GM19467 (cell line): Measurements from ENCODE around the gene TIPRL.
"Not testable (repeated sequence)": the region's sequence is repeated elsewhere in the genome, so short reads cannot be mapped to it uniquely, and the experiment has no call there.

ENCODE experiments used
- ATAC-seq: cut with Tn5 transposase; IDR thresholded peaks from one replicate; pipeline ENCODE4 v1.9.1; 2021; ENCODE audit warnings: mild to moderate bottlenecking, moderate library complexity; ENCODE audit not compliant: unreplicated experiment

The TIPRL gene

DNA sequence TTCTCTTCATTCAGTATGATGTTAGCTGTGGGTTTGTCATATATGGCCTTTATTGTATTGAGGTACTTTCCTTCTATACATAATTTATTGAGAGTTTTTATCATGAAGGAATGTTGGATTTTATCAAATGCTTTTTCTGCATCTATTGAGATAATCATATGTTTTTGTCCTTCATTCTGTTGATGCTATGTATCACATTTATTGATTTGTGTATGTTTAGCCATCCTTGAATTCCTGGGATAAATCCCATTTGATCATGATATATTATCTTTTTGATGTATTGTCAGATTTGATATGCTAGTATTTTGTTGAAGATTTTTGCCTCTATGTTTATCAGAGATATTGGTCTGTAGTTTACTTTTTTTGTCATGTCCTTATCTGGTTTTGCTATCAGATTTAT, 21.1 kb upstream of the TIPRL start:
- no peak for ATAC-seq

GRCh38 chr1:168159251-168159650, 19.5 kb upstream of the TIPRL start:
- no peak for ATAC-seq

DNA sequence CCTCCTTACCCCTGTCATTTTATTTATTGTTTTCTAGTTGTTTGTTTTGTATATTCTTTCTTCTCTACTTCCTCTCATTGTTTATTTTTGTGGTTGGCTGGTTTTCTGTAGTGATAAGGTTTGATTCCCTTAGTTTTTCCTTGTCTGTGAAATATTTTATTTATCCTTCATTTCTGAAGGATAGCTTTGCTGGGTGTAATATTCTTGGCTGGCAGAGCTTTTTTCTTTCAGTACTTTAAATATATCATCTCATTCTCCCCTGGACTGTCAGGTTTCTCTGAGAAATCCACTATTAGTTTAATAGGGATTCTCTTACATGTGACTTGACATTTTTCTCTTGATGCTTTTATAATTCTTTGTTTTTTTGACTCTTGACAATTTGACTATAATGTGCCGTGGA, 18.8 kb upstream of the TIPRL start:
- no peak for ATAC-seq

DNA sequence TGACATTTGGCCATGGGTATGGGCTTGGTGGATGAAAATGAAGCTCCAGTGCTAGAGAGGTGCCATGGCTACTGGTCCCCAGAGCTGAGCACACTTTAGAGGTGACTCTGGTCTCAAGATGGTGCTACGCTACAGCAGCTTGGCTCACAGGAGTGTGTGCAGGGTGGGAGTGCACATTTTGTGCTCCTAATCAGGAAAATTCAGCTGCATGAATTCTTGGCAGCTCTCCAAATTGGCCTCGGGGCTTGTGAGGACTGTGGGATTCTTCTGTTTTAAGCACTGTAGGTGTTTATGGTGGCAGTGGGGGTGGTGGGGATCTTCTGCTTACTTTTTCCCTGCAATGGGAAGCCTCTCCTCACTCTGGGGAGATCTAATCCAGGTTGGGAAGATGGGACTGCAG, 17.3 kb upstream of the TIPRL start:
- no peak for ATAC-seq

DNA sequence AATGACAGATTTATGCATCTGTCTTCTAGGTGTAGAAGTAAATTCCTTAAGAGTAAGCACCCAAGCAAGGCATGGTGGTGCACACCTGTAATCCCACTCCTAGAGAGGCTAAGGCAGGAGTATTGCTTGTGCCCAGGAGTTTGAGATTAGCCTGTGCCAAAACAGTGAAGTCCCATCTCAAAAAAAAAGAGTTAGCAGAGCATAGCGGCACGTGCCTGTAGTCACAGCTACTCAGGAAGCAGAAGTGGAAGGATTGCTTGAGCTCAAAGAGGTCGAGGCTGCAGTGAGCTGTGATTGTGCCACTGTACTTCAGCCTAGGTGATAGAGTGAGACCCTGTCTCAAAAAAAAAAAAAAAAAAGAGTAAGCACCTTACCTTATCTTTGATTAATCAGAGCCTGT, 15.1 kb upstream of the TIPRL start:
- ATAC-seq = no peak

GRCh38 chr1:168164771-168165170, 14.0 kb upstream of the TIPRL start:
- ATAC-seq = no peak

DNA sequence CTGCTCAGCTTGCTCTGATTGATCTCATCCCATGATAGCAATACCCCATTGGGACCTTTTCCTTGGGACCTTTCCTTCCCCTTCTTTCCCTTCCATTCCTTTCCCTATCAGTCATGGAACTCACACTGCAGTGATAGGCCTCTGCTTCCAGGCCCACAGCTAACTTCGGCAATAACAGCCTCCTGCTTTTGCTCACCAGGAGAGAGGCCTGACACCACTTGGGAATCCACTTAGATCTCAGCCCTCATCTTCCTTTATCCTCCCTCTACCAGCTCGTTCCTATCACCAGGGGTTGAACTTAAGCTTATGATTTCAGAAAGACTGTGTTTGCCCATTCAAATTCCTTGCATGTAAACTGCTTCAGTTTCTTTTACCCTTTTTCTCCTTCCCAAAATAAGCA, 11.0 kb upstream of the TIPRL start:
- ATAC-seq = no peak

DNA sequence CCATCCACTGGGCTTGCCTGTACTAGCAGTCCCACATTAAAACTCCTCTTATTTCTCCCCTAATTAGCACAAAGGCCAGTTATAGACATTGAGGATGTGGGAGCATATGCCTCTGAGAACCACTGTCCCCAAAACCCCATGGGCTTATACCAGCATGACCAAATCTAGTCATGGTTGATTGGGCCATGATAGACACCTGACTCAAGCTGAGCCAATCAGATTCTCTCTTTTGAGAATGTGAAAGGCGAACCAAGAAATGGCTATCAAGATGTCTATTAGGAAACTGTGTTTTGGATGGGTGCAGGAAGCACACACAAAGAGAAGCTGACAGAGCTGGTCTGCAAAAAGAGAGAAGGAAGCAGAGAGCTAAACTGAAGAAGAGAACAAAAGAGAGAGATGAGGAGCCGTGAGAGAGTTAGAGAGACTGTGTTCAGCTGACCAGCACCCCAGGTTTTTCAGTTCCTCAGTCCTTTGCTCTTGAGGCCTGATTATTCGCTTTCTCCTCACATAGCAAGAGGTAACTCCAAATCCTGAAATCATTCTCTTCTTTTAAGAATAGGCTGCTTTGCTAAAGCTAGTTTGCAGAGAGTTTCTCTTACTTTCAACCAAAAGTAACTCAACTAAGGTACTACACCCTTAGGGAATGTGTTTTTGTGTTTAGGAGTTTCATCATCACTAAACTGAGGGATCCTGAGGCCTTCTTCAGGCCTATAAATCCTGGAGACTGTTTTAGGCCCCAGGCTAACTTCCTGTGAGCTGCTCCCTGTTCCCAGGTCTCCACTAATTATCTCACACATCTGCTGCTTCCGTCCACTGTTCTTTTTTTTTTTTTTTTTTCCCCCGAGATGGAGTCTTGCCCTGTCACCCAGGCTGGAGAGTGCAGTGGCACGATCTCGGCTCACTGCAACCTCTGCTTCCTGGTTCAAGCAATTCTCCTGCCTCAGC, 7.9 kb upstream of the TIPRL start:
- no peak for ATAC-seq

- ATAC-seq = no peak
These were observed 6.4 kb upstream of the TIPRL start for GRCh38 chr1:168172250-168172915.

- no peak for ATAC-seq
These were observed 530 bp upstream of the TIPRL start for GRCh38 chr1:168178227-168178637.

GRCh38 chr1:168179438-168180147, 831 bp downstream of the TIPRL start:
- ATAC-seq = no peak

GRCh38 chr1:168180148-168180524, 1.4 kb downstream of the TIPRL start:
- no peak for ATAC-seq

DNA sequence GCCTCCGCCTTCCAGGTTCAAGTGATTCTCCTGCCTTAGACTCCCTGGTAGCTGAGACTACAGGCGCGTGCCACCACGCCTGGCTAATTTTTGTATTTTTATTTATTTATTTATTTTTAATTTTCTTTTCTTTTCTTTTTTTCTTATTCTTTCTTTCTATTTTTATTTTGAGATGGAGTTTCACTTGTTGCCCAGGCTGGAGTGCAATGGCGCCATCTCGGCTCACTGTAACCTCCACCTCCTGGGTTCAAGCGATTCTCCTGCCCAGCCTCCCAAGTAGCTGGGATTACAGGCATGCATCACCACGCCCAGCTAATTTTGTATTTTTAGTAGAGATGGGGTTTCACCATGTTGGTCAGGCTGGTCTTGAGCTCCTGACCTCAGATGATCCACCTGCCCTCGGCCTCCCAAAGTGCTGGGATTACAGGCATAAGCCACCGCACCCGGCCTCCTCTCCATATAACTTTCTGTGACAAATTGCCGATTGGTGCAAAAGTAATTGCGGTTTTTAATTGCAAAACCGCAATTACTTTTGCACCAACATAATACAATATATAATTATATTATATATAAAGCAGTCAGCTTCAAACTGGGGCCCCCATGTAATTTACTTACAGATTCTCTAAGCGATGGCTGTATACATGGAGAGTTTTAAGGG, 2.4 kb downstream of the TIPRL start:
- ATAC-seq = not testable (repeated sequence)

DNA sequence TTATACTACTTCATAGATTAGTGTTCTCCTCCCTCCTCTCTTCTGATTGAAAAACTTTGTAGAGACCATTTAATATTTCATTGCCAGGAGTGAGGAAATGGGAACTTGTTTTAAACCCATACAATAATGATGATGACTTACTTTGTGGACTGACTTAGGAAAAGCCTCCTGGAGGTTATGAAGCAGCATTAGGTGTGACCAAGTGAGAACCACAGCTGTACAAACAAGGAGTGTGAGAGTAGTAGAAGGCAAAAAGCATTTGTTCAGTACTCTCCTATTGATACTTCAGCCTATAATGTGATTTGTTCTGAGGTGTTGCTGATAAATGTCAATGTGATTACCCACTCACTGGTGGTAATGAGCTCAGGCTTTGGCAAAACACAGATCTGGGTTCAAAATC, 8.4 kb downstream of the TIPRL start:
- no peak for ATAC-seq

DNA sequence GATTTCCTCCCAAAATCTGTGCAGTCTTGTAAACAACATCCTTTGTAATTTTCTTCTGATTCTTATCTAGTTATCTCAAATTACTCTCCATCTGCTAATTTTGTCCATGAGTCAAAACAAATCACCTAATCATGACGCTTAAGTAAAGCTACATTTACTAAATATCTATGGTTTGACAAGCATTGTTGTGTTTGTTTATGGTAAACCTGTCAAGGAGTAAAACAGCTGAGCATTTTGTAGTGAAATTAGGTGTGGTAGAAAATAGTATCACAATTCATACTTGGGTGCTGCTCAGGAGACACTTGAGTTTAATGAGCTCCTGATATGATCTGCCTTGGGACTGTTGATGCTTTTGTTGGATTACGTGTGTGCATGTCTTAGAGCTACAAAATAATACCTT, 11.6 kb downstream of the TIPRL start:
- ATAC-seq = no peak

DNA sequence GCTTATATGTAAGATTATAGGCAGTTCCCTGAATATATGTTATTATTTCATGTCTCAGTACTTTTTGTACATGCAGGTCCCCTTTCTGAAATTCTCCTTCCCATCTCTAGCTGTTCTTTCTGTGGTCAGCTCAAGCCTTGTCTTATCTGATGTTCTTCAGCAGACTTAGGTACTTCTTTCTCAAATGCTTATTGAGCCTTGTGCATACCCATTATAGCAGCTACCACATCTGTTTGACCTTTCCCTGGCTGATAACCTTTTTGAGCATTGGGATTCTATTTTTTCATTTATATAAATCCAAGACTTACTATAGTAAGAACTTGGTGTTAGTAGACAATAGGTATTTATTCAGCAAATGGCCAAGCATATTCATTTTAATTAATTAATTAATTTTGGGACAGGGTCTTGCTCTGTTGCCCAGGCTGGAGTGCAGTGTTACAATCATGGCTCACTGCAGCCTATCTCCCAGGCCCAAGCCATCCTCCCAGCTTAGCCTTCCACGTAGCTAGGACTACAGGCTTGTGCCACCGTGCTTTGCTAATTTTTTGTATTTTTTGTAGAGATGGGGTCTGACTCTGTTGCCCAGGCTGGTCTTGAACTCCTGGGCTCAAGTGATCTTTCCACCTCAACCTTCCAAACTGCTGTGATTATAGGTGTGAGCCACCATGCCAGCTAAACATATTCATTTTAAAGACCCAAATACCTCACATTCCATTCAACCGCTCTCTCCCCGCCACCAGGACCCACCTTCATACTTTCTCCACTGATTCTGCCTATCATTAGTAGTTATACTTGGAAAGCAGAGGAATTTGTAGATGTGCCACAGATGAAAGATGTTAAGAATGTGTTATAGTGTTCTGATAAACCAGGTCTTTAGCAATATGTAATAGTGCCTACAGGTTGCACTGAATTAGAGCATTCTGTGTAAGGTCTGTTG, 16.7 kb downstream of the TIPRL start:
- ATAC-seq = no peak

DNA sequence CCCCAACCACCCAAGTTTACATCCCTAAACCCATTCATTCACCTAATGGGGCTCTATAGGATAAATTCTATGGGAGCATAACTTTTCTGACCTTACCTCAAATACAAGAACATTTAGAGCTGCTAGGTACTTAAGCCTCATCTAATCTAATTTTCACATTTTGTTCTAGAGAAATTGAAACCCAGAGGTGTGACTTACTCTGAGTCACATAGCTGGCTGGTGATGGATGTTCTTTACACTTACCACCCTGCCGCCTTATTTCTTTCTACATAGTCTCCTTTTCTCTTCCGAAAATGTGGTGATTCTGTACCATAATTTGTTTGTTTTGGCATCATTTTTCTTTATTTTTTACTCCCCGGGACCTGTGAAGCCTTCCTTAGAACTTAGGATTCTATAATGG, 20.3 kb downstream of the TIPRL start:
- ATAC-seq = no peak

DNA sequence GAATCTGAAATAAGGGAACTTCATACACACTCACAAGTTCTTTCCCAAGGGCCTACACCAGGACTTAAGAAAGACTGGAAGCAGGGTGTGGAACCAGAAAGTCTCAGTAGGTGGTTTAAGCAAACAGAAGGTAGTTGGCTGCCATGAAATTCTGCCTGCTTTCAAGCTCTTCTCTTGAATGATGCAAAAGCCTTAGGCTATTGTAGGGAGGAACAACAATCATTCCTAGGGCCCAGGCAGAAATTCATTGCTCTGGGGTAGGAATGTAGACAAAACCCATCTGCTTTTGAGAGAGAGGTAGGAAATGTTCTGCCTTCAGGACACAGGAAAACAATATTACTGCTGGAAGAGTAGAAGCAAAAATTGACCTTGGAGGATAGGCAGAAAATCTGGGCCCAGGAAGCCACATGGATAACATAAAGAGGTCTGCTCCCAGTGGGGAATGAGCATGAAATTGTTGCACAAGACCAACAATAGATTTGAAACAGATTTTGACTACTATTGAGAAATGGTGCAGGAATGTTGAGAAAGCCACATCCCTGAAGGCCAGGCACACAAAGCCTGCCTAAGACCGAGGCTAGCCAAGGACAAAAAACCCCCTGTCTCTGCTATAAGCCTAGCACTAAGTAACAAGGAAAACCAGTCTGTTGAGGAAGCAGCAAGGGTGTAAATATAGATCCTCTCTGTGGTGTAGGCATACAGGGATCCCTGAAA, 24.3 kb downstream of the TIPRL start:
- ATAC-seq = no peak

DNA sequence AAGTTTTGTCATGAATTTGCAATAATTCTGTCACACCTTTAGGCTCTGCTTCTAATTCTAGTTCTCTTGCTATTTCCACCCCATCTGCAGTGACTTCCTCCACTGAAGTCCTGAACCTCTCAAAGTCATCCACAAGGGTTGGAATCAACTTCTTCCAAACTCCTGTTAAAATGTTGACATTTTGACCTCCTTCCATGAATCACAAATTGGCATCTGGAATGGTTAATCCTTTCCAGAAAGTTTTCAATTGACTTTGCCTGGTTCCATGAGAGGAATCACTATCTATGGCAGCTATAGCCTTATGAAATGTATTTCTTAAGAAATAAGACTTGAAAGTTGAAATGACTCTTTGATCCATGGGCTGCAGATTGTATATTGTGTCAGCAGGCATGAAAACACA, 27.3 kb downstream of the TIPRL start:
- no peak for ATAC-seq
